GM21737 (cell line): ENCODE data around the gene ESRRG.

Experiments used
- ATAC-seq: cut with Tn5 transposase; IDR thresholded peaks from one replicate; pipeline ENCODE4 v1.9.1; 2021; ENCODE audit warnings: mild to moderate bottlenecking, moderate library complexity; ENCODE audit not compliant: unreplicated experiment

ESRRG gene

DNA sequence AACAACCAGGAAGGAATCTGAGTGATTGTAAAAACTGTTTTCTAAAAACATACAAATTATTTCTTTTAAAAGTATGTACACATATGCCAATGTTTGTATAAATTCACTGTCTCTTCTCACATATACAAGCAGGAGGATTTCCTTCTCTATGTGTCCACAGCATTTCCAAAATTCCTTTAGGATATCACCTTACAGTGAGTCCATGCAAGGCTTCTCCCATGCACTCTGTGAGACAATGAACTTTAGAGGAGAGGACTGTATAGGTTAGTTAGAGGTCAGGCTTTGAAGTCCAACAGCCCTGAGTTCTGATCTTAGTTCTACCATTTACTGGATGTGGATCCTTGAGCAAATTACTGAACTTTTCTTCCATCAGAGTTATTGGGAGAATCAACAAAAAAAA is 265.9 kb downstream of the ESRRG start:
- no peak for ATAC-seq

DNA sequence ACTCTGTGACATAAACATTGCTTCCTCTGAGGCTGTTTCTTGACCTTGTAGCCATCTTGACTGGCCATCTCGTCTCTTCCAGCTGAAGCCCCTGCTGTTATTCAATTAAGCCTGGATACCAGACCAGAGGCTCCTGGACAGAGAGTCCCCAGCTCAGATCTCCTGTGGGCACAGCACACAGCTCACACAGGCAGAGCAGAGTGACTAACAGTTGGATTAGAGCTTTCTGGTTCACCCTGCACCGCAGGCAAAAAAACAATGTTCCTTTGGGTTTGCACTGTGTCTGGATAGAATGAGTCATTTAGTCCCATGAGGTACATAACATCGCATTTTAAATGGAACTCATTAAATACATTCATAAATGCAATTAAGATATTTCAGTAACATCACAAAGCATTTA is 266.5 kb downstream of the ESRRG start:
- no peak for ATAC-seq

DNA sequence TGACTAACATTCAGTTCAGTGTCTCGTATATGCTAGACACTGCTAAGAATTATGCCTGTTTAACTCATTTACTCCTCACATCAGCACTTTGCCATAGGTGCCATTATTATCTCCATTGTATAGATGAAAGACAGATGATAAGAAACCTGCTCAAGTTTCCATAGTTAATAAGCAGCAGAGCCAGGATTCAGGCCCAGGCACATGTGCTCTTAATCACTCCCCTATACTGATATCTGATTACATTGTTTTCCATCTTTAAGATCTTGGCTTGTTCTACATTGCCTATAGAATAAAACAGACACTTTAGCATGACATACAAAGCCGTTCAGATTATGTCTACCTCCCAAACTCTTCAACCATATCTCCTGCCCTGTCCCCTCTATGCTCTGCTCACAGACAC is 269.5 kb downstream of the ESRRG start:
- no peak for ATAC-seq
